Pons (tissue), 1 donor: Measurements from ENCODE around the gene SOX5.
A peak's percentile ranks its signal among the peaks of the same experiment; 100 is the strongest.
"Not testable (repeated sequence)": the region's sequence is repeated elsewhere in the genome, so short reads cannot be mapped to it uniquely, and the experiment has no call there.

Experiments used
- DNase-seq: peaks from one replicate; pipeline ENCODE4 v3.0.0-alpha.2; 2016; ENCODE audit warnings: low spot score

Gene SOX5

DNA sequence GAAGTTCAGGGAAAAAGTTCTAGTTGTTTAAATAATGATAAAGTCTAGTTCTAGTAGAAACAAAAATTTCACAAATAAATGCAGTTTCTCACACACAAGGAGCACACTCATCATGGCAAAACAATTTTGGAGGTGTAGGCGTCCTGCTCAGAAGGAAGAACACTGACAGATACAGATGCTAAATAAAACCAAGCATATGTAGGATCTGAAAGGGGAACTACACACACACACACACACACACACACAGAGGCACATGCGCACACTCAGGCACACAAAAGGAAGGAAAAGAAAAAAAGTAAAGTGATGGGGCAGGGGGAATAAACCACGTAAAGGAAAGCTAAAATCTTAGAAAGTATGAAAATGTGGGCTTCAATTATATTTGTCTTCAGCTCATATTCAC, 117.7 kb downstream of the SOX5 start:
- no peak for DNase-seq

DNA sequence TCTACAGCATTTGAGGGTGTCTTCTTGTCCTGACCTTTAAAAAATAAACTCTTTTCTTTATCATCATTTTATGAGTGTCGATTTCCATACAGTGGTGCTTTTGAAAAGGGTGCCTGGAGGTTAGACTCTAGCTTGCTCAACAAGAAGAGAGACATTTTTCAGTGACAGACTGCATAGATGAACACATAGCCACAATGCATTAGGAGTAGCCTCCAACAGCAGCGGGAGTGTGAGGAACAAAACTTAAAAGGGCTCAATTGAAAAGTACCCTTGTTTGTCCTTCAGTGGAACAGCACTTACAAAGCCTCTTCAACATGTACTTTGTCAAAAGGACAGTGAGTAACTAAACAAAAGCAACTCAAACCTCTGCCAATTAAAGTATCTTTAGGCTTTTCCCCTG, 119.3 kb downstream of the SOX5 start:
- DNase-seq = no peak

DNA sequence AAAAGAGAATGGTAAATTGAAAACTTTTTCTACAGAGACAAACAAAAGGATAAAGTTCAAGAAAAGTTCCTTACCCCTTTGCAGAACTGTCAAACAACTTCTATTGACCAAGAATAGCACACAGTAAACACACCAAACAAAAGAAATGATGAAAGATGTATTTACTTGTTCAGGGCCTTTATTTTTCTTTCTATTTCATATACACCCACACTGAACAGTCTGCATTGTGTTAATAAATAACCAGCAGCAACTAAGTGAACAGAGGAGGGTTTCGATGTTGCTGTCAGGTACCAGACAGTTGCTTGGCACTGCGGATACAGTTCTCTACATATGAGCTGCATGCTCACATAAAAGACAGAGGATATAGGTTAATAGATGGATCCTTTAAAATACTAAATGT, 122.1 kb downstream of the SOX5 start:
- no peak for DNase-seq

DNA sequence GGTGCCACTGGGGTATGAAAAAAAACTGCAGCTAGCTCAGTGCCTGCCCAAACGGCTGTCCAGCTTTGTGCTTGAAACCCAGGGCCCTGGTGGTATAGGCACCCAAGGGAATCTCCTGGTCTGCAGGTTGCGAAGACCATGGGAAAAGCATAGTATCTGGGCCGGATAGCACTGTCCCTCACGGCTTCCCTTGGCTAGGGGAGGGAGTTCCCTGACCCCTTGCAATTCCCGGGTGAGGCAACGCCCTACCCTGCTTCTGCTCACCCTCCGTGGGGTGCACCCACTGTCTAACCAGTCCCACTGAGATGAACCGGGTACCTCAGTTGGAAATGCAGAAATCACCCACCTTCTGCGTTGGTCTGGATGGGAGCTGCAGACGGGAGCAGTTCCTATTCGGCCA, 124.3 kb downstream of the SOX5 start:
- not testable (repeated sequence) for DNase-seq

DNA sequence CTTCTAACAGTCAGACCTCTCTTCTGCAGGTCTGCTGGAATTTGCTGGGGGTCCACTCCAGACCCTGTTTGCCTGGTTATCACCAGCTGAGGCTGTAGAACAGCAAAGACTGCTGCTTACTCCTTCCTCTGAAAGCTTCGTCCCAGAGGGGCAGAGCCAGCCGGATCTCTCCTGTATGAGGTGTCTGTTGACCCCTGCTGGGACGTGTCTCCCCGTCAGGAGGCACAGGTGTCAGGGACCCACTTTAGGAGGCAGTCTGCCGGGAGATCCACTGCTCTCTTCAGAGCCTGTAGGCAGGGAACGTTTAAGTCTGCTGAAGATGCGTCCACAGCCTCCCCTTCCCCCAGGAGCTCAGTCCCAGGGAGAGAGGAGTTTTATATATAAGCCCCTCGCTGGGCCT, 125.1 kb downstream of the SOX5 start:
- no peak for DNase-seq

DNA sequence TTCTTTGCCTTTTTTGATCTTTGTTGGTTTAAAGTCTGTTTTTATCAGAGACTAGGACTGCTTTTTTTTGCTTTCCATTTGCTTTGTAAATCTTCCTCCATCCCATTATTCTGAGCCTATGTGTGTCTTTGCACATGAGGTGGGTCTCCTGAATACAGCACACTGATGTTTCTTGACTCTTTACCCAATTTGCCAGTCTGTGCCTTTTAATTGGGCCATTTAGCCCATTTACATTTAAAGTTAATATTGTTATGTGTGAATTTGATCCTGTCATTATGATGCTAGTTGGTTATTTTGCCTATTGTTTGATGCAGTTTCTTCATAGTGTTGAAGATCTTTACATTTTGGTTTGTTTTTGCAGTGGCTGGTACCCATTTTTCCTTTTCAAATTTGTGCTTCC, 126.6 kb downstream of the SOX5 start:
- not testable (repeated sequence) for DNase-seq

DNA sequence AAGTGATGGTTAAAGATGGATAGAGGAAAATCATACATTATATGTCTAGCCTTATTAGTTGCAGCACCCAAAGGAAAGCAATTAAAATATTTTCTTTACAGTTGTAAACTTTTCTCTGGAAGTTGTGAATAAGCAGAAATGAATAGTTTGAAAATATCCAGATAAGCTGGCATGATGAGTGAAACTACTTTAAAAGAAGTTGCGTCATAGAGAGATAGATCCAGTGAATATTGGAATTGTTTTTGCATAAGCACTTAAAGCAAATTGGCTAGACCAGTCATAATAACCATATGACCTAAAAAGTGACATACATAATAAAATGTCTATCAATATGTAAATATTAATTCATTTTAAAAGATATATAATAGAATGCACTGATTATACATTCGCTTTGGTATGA, 132.1 kb downstream of the SOX5 start:
- DNase-seq = no peak

DNA sequence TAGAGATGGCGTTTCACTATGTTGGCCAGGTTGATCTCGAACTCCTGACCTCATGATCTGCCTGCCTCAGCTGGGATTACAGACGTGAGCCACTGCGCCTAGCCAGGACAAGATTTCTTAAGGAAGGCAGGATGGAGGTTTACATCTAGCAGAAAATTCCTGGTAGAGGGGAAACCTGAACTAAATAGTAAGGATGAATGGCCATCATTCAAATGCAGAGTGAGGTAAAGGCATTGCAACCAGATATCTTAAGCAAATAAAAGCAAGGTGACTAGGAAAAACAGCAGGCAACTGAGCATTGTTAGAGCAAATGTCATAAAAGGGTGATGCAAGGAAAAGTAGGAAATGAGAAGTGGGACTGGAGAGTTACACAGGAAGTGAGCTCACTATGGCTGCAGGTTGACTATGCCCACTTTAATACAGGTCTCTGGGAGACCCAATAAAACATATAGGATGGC, 133.0 kb downstream of the SOX5 start:
- DNase-seq = no peak

DNA sequence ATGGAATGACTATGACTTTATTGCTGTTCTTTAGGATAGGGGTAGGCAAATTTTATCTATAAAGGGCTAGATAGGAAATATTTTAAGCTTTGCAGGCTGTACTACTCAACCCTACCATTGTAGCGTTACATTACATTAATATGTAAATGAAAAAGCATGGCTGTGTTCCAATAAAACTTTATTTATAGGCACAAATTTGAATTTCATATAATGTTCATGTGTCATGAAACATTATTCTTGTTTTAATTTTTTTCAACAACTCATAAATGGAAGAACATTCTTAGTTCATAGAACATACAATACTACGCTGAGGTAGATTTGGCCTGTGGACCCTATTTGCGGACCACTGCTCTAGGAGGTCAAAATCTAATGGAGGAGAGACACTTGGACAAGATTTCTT, 133.7 kb downstream of the SOX5 start:
- DNase-seq = no peak

DNA sequence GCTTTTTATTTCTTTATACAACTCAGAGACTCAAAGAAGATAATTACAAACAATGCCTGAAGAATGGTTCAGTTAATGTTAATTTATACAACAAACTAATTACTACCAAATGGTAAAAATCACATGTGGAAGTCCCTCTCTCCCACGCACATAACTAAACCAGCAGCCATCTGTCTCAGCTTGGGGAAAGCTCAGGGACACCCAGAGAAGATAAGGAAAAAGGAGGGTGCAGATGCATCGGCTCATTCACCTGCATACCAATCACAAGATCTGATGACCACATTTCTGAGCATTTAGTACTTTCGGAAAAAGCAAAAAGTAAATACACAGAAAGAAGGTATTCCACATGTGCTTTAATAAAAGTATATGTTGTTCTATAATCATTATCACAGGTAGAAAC, 136.3 kb downstream of the SOX5 start:
- no peak for DNase-seq

DNA sequence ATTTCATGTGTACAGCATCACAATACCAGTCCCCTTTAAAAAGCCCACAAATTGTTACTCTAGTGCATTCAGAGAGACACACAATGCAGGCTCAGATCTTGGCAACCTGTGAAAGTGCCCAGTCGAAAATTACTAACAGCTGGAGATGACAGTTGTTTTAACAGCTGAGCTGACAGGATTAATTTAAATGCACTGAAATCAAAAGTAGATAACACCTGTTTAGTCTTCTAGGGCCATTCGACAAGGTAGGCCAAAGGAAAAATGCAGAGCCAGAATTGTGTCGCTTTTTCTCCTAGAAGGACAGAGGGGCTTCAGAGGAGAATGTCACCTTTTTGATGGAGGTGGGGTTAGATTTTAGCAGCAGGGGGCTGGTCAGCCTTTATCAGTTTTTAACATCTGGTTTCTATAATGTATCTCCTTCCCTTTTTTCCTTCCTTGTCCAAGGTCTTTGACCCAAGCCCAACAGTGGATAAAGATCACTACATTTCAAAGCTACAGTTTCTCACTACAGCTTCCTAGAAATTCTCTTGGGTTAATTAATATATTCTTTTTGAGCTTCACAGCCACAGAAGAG, 139.1 kb downstream of the SOX5 start:
- no peak for DNase-seq

DNA sequence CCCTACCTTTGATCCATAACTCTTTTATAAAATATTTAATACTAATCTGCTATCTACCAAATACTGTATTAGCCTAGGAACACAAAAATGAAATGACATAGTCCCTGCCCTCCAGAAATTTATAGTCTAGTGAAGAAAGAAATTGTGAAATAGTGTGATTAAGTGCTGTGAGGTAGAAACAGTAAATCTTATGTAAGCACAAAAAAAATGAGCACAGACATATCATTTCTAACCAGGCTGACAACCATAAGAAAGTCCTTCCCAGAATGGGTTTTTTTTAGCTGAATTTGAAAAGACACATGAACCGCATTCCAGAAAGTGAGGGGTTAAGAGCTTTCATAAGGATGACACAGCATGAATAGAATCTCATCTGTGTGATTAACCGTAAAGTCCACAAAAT, 145.9 kb downstream of the SOX5 start:
- DNase-seq = no peak

DNA sequence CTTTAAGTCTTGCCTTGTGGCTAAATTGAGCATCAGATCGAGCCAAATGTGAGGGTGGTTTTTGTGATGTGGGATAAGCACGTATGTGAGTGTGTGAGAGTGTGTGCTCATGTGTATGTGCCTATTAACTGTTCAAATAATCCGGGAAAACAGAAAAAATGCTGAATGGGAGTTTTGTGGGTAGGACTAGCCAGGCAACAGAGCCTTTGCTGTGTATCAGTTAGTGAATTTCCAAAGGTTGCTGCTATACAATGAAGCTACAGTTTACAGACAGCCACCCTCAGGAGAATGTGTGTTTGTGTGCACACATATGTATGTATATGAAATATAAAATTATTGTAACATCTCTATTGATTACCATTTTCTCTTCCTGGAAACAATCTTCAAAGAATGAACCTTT, 154.0 kb downstream of the SOX5 start:
- no peak for DNase-seq

DNA sequence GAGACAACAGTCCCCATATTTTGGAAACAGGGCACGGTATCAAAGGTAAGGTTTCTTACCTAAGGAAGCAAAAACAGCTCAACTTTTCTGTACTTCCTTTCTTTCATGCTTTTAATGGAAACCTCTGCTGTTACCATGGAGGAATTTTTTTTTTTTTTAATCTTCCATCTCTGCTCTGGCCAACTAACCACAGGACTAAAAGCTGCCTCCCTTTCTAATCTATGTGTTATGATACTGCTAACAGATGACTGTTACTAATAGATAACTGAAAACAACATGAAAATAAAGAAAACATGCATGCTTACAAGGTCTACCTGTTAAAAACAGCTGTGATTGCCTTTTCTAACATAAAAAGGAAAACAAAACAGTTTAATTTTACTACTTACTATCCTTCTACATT, 168.4 kb downstream of the SOX5 start:
- DNase-seq = no peak

DNA sequence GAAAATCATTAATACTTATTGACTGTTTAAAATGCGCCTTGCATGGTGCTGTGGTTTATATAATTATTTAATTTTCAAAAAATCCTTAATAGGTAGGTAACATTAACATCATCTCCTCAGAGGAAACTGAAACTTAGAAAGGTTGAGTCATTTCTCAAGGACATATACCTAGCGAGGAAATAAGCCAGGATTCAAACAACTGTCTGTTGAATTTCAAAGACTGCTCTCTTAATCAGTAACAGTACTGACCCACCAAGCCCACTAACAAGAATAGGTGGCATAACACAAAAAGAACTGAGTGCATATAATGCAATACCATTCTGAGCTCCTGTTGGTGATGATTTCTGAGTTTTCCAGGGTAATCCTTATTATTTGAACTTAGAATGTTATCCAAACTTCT, 174.3 kb downstream of the SOX5 start:
- no peak for DNase-seq

DNA sequence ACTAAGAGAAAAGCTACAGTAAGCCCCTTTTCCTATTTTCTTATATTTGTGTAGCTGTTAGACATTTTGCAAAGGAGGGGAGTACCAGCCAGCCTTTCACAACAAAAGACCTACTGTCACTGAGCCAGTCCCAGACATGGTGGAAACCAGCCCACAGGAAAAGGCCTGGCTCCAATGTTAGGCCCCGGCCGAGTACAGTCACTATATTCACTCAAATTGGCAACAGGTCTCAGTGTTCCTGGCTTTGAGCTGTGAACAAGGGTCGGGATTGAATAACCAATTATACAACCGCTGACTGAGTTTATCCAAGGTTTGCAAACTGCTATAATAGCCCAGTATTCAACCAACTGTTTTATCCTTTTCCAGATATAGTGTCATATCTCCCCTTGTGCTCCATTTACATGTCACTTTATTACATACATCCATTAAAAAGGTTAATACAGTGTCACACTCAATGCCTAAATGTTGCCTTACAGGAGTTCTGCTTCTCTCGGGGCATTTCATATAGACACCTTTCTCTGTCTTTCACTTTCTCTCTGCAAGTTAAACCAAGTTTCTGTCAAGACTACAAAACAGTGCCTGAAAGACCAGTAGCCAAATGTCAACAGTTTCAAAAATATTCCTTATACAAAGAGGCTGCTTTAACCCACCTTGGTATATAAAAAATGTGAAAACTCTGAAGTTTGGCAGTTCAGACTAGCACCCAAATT, 178.1 kb downstream of the SOX5 start:
- peak; percentile 98 for DNase-seq

DNA sequence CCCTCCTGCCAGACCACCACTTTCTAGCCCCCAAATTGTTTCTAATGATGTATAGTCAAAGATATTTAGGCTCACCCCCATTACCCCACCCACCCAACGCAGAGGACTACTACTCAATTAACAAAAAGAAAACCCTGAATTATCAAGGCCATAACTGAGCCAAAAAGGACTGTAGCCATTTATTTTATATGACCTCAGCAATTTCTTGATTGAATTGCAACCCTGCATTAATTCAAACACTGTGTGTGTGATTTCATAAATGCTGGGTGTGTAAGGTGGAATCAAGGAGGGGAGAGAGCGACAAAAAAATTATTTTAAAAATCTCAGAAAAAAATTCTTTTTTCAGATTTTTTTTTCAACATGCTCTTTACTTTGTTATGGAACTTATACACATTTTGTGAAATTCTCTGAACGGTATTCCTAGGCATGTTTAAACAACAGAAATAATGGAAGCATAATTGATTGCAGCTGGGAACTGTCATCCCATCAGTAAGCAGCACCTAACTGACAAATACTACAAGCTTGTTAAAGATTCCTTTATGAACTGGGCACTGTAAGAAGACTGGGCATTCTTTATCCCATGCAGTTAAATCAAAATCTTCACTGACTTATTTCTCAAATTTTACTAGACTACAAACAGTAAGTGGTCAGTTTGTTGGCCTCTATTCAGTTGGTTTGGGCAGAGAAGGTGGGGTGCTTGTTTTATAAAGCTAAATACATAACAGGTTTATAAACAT, 179.1 kb downstream of the SOX5 start:
- peak; percentile 19 for DNase-seq

DNA sequence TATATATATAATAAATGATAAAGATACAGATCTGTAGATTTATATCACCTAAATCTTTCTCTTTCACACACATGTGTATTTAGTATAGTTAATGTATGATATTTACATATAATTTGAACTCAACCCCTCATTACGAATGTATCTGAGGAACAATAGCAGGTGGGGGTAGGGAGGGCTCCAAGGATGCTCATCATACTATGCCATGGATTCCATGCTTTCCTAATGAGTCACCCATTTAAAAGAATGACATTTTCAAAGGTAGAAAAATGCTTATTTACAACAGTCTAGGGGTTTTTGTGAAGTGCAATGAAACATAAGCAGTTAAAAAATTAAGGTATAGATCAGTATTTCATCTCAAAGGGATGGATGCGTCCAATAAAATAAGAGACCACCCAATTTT, 181.6 kb downstream of the SOX5 start:
- DNase-seq = no peak

DNA sequence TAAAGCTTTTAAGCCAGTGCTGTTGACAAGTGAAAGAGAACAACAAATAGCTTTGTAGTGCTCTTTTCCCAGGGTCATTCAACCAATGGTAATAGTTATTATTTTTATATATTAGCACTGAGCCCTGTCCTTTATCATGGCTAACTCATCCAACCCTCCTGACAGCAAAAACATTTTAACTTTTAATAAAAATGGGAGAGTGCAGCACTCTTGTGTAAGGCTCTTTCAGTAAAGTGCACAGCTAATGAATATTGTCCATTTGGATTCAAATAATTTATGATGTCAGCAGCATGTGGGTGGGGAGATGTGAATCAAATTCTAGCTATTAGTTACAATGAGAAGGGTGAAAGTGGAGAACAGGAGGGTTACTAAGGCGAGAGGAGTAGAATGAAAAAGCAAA, 185.7 kb downstream of the SOX5 start:
- no peak for DNase-seq

DNA sequence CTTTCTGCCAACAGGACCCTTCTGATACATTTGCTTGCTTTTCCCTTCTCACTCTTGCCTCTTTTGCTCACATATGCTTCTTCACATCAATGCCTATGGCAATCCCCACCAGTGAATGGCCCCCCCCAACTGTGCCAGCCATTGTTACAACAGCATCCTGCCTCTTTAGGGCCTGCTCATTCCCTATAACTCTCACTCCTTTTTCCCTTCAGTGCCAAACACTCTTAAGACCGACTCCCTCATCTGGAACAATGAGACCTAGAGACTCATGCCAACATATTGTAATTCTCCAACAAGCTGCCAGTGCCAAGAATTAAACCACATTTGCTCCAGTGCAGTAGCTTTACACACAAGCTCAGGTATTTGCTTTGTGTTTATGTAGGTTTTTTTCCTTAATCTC, 189.0 kb downstream of the SOX5 start:
- peak; percentile 26 for DNase-seq

DNA sequence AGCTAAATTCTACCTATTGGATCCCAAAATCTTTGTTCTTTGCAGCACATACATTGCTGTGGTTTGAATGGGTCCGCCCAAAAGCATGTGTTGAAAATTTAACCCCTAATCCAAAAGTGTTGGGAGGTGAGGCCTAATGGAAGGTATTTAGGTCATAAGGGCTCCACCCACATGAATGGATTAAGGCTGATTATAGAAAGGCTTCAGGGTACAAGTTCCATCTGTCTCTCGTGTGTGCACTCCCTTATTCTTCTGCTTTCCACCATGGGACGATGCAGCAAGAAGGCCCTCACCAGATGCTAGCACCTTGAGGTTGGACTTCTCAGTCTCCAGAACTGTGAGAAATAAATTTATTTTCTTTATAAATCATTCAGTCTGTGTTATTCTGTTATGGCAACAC, 190.9 kb downstream of the SOX5 start:
- DNase-seq = no peak

DNA sequence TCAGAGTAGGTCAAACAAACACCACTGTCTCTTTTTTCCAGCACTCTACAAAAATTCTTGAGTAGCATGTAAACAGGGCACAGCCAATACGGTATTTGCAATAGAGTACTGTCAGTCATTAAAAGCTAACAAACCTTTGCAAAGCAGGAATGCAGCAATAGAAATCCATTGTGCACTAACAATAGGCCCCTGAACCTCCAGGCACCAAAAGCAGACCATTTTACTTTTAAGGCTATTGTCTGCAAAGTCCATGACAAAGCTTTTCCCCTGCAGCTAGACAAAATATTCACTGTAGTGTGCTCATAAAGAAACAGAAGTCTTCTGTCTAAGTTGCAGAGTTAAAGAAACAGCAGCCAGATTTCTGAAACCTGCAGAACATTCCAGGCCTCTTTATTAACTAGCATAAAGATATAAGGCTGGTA, 191.9 kb downstream of the SOX5 start:
- peak; percentile 82 for DNase-seq

DNA sequence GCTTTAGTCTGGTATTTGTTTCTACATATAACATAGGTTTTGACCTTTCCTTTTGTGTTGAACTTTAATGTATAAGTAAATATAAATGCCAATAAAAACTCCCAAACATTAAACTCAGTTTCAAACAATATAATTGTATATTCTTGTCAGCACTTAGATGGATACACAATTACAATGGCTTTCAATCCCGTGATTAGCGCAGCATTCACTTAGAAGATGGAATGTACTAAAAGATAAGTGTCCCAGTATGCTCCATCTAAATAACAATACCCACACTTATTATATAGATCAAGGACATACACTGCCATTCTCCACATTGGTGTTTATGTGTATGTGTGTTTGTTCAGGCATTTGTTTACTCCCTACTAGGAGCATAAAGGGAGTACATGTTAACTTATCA, 193.1 kb downstream of the SOX5 start:
- no peak for DNase-seq
